HG03558 (cell line): ENCODE data around the gene ZNF431.
"Not testable (repeated sequence)": the region's sequence is repeated elsewhere in the genome, so short reads cannot be mapped to it uniquely, and the experiment has no call there.

ENCODE experiments used
- ATAC-seq: cut with Tn5 transposase; IDR thresholded peaks from one replicate; pipeline ENCODE4 v1.9.1; 2021; ENCODE audit warnings: moderate number of reproducible peaks; ENCODE audit not compliant: unreplicated experiment; ENCODE audit errors: extremely low read depth

ZNF431 gene

DNA sequence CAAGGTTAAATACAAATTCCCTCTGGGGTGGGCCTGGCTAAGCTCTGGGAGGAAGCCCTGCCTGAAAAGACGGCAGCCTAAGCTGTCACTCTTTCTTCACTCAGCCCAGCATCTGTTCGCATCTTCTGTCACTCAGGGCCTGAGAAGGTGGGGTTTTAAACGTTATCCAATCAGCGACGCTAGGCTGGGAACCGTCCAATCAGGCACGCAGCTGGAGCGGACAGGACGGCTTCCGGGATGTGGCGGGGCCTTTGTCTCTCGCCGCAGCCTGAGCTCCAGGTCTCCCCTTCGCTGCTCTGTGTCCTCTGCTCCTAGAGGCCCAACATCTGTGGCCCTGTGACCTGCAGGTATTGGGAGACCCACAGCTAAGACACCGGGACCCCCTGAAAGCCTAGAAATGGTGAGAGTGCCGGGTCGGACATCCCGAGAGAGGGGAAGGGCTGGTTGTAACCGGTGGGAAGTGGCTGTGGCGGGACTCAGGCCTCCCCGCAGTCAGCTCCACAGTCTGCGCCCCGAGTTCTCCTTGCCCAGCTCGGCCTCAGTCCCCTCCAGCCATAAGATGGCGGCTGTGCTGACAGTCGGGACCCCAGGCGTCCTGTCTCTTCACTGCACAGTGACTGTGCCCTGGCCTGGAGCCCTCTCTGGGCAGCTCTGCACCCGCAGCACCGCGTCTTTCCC, at the start of gene ZNF431:
TSS of gene ZNF431 (plus strand) at position 254 of the 678 bp plus-strand sequence. CDS start at position 398, 144 bp downstream.
- ATAC-seq, result peak; percentile 93

DNA sequence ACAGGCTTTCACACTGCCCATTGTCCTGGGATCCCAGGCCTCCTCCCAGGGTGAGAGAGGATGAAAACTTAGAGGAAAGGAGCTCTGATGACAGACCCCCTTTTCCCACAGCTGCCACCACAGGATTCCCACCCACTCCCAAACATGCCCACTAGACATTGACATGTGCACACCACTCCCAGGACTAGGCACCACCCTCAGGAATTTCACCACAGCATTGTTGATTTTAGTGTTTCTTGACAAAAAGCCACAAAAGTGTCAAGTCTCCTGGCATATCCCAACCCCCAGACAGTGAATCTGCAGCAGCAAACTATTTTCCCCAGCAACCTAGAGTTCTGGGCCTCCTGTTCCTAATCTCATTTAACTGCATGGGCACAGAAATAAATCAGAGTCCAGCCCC, 49.7 kb upstream of the ZNF431 start:
- no peak for ATAC-seq

DNA sequence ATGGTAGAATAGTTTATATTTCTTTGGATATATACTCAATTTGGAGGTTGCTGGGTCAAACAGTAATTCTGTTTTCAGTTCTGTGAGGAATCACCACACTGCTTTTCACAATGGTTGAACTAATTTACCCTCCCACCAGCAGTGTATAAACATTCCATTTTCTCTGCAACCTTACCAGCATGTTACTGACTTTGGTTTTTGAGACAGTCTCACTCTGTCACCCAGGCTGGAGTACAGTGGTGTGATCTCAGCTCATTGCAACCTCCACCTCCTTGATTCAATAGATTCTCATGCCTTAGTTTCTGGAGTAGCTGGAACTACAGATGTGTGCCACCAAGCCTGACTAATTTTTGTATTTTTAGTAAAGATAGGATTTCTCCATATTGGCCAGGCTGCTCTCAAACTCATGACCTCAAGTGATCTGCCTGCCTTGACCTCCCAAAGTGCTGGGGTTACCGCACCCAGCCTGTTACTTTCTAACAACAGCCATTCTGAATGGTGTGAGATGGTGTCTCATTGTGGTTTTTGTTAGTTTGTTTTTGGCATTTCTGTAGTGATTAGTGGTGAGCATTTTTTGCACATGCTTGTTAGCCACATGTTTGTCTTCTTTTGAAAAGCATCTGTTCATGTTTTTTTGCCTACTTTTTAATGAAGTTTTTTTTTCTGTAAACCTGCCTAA, 47.4 kb upstream of the ZNF431 start:
- ATAC-seq, result no peak

DNA sequence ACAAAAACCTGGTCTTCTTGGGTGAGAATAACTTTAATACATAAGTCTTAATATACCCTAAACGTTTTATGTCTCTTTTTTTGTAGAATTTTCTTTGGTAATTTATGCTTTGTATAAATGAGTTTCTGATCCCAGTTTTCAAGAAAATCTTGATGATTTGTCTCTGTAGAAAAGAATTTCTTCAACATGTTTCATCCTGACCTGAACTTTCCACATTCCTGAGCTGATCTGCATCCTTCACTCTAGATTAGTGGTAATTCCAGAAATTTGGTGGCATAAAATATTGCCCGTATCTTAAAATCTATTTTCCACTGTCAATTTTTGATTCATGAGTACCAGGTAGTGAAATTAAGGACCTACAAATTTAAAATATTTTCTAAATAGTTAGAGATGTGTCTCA, 43.5 kb upstream of the ZNF431 start:
- no peak for ATAC-seq

DNA sequence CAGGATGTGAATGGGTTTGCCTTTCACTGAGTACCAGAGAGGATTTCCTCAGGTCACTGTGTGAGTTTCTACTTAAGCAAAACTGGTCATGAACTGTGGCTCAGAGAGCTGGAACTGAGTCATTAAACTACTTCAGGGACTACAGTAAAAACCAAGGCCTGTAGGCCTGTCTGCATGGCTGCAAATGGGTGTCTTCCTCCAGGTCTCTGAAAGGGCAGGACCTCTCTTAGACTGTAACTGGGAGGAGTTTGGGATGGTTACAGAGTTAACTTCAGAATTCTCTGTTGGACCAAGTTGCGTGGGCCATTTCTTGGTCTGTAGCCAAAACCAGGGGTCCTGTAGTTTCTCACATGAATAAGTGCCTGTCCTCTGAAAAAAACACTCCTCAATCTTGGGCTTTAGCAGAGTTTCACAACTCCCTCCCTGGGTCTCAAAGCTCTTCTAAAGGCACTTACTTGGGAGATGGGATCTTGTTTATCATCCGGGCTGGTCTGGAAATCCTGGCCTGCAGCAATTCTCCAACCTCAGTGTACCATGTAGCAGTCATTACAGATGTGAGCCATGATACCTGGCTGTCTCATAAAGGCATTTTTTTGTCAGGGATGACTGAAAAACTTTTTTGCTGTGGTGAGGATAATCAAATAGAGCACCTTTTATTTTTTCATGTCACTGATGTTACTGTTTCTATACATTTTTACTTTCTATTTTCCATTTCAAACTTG, 40.2 kb upstream of the ZNF431 start:
- no peak for ATAC-seq

DNA sequence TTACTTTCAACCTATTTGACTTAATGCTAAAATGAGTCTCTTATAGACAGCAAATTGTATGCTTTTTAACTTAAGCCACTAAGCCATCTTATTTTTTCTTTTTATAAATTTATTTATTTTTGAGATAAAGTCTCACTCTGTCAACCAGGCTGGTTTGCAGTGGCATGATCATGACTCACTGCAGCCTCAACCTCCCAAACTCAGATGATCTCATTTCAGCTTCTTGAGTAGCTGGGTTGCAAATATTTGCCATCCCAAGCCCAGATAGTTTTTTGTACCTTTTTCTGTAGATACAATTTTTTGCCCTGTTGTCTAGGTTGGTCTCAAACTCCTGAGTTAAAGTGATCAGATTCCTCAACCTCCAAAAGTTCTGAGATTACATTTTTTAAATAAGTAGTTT, 32.7 kb upstream of the ZNF431 start:
- no peak for ATAC-seq

DNA sequence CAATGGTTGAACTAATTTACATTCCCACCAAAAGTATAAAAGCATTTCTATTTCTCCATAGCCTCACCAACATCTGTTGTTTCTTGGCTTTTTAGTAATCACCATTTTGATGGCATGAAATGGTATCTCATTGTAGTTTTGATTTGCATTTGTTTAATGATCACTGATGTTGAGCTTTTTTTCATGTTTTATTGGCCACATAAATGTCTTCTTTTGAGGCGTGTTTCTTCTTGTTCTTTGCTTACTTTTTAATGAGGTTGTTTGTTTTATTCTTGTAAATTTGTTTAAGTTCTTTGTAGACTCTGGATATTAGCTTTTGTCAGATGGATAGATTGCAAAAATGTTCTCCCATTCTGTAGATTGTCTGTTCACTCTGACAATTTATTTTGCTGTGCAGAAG, 31.7 kb upstream of the ZNF431 start:
- no peak for ATAC-seq

DNA sequence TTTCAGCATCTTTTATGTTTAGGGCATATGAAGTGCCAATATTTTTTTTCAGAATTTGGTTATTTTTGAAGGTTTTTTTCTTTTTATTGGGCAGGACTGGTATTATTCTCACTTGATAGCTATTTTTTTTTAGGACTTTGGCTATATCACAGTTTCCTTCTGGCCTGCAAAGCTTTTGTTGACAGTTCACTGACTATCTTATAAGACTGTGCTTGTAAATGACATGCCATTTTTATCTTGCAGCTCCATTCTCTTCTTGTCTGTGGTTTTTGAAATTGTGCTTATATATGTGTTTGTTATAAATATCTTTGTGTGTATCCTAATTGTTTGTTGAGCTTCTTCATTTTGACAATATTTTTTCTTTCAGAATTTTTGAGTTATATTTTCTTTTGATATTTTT, 26.4 kb upstream of the ZNF431 start:
- no peak for ATAC-seq

DNA sequence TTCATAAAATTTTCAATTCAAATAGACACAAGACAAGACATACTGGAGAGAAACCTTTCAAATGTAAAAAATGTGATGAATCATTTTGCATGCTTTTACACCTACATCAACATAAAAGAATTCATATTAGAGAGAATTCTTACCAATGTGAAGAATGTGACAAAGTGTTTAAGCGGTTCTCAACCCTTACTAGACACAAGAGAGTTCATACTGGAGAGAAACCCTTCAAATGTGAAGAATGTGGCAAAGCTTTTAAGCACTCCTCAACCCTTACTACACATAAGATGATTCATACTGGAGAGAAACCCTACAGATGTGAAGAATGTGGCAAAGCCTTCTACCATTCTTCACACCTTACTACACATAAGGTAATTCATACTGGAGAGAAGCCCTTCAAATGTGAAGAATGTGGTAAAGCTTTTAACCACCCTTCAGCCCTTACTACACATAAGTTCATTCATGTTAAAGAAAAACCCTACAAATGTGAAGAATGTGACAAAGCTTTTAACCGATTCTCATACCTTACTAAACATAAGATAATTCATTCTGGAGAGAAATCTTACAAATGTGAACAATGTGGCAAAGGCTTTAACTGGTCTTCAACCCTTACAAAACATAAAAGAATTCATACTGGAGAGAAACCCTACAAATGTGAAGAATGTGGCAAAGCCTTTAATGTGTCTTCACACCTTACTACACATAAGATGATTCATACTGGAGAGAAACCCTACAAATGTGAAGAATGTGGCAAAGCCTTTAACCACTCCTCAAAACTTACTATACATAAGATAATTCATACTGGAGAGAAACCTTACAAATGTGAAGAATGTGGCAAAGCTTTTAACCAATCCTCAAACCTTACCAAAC, 24.6 kb upstream of the ZNF431 start:
- ATAC-seq, result no peak

DNA sequence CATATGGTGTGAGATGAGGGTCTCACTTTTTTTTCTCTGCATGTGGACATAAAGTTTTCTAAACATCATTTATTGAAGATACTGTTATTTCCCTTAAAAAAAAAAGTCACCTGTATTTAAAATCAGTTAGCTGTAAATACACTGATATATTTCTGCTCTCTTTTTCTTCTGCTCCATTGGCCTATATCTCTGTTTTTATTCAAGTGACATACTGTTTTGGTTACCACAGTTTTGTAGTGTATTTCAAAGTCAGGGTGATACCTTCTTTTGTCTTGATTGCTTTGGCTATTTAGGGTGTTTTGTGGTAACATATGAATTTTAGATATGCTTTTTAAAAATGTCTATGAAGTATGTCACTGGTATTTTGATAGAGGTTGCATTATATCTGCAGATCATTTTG, 15.8 kb upstream of the ZNF431 start:
- no peak for ATAC-seq

DNA sequence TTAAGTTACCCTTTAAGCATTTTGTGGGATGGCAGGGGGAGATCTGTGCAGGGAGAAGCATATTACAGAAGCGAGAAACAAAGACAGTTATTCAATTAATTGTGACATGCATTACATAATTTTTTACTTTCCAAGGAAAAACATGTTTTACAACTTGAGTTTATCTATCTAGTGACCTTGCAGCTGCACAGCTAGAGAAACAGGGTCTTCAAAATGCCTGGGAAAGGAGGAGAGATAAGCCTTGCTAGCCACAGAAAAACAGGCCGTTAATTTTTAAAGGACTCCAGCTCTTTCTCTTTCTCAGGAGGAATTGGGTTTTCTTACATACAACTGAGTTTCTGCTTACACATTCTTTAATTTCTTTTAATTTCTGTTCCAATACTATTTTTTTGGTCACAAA, 14.8 kb upstream of the ZNF431 start:
- ATAC-seq, result no peak

DNA sequence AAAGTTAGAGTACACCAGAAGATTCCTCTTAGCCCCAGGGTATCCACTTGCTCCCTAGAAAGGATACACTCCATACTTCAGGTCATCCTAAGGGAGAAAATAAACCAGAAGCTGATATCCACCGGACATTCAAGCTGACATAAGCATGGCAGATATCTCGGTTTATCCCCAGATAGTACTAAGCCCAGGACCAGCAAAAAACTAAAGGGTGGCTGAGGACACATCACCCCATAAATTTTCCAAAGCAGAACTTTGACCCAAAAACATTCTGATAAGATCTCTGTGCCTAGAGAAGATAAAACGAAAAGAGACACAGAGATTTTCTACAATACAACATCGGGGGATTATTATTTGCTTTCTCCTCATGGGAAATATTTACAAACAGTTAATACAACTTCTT, 13.9 kb upstream of the ZNF431 start:
- ATAC-seq, result no peak

DNA sequence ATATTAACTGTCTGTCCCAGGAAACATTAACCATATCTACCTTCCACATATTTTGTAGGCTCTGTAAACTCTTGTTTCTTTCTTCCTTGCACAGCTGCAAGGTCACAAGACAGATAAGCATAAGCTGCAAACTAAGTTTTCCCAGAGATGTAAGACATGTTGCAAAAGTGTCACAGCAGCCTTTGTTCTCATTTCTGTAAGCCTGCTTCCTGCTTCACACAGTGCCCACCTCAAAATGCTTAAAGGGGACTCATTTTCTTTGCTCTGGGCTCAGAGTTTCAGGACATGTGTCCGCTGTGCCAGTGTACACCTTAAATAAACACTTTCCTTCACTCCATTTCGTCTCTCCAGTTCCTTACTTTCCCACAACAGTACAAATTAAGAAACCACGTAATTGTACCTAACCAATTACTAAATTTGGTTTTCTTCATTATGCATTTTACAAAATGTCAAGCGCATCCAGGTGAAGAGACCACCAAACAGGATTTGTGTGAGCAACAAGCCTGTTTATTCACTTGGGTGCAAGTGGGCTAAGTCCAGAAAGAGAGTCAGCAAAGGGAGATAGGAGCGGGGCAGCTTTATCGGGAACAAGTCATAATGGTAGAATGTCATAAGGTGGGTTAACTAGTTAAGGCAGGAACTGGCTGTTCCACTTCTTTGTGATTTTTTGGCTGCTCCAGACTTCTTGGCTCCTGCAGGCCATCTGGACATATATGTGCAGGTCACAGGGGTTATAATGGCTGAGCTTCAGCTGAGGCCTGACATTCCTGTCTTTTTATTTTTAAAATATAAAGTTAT, 12.7 kb upstream of the ZNF431 start:
- no peak for ATAC-seq

DNA sequence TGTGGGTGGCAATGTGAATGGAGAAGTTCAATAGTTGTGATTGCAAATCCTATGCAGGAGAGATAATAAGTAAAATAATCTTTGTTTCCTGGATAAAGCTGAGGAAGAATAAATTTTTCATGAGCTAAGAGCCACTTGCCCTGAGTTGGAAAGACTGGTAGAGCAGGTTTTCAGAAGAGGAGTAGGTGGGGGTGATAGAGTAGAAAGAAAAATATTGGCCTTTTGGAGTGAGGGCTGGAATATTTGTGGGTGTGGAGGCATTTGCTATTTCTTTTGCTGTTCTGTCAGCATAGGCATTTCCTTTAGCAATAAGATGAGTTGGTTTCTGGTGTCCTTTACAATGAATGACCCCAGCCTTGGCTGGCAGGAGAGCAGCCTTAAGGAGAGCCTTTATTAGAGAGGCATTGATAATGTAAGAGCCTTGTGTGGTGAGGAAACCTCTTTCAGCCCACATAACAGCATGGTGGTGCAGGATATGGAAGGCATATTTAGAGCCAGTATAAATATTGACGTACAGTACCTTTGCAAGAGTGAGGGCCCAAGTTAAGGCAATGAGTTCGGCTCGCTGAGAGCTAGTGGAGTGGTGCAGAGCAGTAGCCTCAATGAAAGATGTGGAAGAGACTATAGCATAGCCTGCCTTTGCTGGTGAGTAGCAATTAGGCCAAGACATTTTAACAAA, 11.6 kb upstream of the ZNF431 start:
- ATAC-seq, result no peak

DNA sequence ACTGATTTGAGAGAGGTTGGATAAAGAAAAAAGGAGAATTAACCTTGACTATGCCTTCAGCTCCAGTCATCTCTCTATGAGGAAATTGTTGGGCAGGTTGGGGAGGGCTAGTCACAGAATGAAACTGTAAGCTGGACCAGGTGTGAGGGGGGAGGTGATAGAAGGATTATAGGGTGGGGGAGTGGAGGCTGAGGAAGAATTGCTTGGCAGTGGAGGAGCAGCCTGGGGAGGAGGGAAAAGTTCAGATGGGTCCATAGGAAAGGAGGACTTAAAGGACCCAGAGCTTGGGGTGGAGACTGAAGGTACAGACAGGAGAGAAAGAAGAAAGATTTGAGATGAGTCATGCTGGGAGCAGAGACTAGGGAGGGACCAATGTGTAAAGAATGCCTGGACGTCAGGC, 8.2 kb upstream of the ZNF431 start:
- no peak for ATAC-seq

DNA sequence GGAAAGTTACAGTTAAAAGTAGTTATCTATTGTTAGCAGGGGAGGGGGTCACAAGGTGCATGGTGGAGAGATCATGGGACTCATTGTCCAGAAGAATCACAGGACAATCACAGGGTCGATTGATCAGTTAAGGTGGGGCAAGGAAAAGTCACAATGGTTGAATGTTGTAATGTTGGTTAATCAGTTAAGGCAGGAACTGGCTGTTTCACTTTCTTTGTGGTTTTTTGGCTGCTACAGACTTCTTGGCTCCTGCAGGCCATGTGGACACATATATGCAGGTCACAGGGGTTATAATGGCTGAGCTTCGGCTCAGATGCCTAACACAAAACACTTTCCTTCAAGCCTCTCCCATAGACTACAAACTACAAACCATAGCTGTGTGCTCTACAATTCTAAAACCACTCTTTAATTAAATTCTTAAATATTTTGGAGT, 6.9 kb upstream of the ZNF431 start:
- ATAC-seq, result no peak

DNA sequence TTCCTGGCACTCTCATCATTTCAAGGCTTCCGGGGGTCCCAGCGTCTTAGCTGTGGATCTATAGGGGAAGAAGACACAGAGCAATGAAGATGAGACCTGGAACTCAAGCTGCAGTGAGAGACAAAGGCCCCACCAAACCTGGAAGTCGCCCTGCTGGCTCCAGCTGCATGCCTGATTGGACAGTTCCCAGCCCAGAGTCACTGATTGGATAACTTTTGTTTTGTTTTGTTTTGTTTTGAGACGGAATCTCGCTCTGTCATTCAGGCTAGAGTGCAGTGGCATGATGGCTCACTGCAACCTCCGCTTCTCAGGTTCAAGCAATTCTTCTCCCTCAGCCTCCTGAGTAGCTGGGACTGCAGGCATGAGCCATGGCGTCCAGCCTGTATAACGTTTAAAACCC, 6.4 kb upstream of the ZNF431 start:
- ATAC-seq, result no peak

DNA sequence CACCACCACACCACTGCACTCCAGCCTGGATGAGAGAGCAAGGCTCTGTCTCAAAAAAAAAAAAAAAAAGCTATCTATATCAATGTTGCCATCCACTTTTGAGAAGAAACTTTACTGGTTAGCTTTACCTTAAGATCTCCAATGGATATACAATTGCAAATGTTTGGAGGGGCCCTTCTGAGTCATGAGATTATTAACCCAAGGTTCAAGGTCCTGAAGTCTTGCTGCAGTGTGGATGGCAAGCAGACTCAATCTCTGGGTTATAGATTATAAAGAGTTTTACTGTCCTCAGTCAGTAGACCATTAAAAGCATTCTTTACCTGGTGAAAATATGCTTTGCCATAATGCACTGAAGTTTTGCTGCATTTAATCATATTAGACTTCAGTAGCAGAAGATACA, 3.7 kb upstream of the ZNF431 start:
- ATAC-seq, result no peak

DNA sequence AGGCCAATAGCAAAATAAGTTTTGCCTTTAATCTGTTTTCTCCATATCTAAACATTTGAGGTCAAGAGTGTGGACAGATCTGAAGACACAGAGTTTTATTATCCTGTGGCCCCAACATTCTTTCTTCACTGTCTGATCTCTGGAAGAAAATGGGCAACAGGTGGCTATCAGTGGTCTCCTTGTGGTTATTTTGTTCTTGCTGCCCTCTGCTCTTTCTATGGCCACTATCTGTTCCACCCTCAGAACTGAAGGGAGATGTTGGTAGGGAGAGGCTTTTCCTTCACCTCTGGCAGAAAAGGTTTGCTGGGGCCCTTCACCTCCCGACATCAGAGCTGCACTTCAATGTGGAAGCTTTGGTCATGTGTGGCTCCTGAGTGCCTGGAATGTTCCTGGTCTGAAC, 834 bp upstream of the ZNF431 start:
- ATAC-seq, result not testable (repeated sequence)
